Measurements from ENCODE around the gene IDI2.
"Not testable (repeated sequence)": the region's sequence is repeated elsewhere in the genome, so short reads cannot be mapped to it uniquely, and the experiment has no call there.

The IDI2 gene

DNA sequence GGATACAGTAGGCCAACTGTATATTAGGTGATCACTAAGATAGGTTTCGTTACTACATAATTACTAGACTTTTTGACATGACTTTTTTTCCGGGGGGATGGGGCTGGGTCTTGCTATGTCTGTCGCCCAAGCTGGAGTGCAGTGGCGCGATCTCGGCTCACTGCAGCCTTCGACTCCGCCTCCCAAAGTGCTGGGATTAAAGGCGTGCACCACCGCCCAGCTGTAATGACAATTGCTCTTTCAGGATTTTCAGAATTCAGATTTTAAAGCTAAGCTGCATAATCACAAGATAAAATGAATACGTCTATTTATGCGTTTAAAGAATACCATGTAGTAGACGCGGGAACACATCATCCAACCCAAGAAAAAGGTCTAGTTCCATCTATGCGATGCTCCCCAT, 22.3 kb upstream of the IDI2 start:
- DNase-seq (ENCODE audit: low read depth), result no peak

- no peak for DNase-seq (ENCODE audit: low read depth)
Measured at GRCh38 chr10:1045415-1045814, 19.8 kb upstream of the IDI2 start.

GRCh38 chr10:1044964-1045363, 19.3 kb upstream of the IDI2 start:
- no peak for DNase-seq (ENCODE audit: low read depth)

- DNase-seq (ENCODE audit: low read depth), result no peak
Measured at GRCh38 chr10:1044146-1044545, 18.5 kb upstream of the IDI2 start.

- DNase-seq (ENCODE audit: low read depth), result no peak
Measured at GRCh38 chr10:1043532-1043995, 17.9 kb upstream of the IDI2 start.

- DNase-seq (ENCODE audit: low read depth), result no peak
Measured at GRCh38 chr10:1041514-1041913, 15.9 kb upstream of the IDI2 start.

DNA sequence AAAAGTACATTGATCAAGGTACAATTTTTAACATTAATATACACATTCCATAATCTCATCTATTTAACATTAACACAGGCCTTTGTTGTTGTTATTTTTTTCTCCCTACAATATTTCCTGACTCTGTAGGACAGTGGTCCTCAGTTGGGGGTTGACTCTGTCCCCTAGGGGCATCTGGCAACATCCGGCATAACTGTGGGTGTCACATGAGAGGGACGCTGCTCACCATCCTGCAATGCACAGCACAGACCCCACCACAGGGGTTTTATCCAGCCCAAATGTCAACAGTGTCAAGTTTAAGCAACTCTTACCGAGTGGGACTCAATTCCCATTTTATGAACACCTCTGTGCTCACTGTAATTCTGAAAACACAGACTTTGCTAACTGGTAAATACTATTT, 14.5 kb upstream of the IDI2 start:
- no peak for DNase-seq (ENCODE audit: low read depth)

DNA sequence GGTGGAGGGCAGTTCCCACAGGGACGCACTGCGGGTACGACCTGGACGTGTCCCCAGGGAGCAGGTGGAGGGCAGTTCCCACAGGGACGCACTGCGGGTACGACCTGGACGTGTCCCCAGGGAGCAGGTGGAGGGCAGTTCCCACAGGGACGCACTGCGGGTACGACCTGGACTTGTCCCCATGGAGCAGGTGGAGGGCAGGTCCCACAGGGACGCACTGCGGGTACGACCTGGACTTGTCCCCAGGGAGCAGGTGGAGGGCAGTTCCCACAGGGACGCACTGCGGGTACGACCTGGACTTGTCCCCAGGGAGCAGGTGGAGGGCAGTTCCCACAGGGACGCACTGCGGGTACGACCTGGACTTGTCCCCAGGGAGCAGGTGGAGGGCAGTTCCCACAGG, 13.1 kb upstream of the IDI2 start:
- DNase-seq (ENCODE audit: low read depth), result not testable (repeated sequence)

GRCh38 chr10:1037098-1037497, 11.4 kb upstream of the IDI2 start:
- no peak for DNase-seq (ENCODE audit: low read depth)

DNA sequence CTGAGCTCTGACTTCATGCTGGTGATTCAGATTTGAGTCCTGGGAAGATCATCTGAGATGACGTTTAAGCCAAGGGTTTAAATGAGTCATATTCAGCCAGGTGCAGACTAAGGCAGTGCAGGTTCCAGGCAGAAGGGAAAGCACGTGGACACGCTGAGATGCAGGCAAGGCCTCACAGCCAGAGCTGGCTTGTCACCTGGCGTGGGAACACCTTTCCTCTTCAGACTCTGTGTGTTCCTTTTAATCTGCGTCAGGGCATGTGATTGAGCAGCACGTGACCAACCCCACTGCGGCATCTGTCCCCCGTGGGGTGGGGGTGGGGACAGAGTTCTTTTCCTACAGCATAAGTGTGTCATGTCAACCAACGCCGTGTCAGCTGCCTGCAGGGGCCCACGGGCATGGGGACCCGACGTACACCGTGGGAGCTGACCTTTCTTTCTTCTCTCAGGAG, 10.7 kb upstream of the IDI2 start:
- DNase-seq (ENCODE audit: low read depth), result no peak

DNA sequence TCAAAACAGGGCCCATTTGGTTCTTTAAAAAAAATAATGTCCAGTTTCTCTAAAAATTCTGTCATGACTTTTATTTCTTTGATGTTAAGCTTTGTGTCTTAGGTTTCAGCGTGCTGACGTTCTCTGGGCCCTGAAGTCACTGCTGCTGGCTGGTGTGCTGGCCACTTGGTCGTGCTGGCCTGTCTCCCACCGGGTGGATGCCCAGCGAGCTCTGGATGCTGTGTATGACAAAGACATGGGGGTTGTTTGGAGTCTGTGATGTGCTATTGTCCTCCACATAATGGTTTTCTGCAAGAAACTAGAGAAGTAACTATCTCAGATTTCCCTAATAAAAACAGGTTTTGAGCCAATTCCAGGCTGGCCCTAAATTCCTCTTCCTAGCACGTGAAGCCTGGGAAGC, 9.5 kb upstream of the IDI2 start:
- no peak for DNase-seq (ENCODE audit: low read depth)

- DNase-seq (ENCODE audit: low read depth), result peak; percentile 39
Measured at GRCh38 chr10:1034758-1035157, 9.1 kb upstream of the IDI2 start.

DNA sequence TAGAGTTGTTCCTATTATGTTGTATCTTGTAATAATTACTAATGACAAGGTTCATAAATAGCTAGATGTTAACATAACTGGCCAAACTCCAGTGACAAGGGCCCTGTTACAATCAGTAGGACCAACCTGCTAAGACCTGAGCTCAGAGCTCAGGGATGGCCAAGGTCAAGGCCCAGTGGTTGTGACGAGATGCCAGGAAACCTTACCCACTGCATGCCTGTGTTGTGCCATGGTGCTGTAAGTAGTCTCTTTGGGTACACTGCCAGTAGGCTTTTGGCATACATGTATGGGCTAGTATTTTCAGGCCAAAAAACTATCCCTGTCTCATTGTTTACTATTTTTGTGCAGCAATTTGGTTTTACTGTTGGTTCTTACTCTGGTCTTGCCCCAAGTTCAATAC, 7.9 kb upstream of the IDI2 start:
- DNase-seq (ENCODE audit: low read depth), result peak; percentile 56

DNA sequence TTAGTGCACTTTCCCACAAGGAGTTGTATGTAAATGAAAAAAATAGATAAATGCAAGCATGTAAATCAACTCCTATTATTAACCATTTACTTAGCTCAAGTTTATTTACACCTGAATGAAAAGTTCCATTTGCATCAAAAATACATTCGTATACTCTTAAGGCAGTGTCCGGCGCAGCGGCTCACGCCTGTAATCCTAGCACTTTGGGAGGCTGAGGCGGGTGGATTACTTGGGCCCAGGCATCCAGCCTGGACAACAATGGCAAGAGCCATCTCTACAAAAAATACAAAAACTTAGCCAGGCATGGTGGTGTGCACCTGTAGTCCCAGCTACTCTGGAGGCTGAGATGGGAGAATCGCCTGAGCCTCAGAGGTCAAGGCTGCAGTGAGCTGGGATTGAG, 4.2 kb upstream of the IDI2 start:
- no peak for DNase-seq (ENCODE audit: low read depth)

DNA sequence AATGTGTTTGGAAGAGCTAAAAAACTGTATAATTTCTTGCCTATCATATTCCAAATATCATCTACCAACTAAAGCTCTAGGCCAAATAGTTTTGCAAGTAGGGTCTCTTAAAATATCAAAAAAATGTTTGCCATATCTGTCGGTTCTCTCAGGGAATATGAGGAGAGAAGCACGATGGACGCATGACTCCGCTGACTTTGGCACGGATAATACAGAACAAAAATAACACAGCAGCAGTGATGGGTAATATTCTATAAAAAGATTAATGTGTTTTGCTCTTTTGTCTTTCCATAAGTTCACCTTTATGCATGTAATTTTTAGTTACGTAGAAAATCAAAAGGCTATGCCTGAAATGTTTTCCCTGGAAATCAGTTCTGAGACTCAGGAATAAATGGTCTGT, 919 bp upstream of the IDI2 start:
- DNase-seq (ENCODE audit: low read depth), result no peak

GRCh38 chr10:1024103-1024502, 1.6 kb downstream of the IDI2 start:
- DNase-seq (ENCODE audit: low read depth), result no peak

DNA sequence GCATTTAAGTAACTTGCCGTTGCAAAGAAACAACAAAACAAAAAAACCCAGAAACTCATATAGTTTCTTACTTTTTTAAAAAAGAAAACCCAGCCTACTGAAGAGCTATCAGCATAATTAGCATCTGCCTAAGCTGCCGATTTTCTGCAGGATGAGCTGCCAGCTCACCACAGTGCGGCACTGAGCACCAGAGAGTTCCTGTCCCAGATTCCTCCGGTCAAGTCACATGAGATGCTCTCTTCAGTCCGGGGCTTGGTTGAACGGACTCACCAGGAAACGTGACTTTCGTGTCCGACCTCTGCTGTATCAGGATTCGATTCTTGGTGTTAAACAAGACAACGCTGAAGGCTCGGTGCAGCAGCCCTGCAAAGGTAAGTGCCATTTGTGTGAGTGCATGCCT, 3.2 kb downstream of the IDI2 start:
- DNase-seq (ENCODE audit: low read depth), result no peak

DNA sequence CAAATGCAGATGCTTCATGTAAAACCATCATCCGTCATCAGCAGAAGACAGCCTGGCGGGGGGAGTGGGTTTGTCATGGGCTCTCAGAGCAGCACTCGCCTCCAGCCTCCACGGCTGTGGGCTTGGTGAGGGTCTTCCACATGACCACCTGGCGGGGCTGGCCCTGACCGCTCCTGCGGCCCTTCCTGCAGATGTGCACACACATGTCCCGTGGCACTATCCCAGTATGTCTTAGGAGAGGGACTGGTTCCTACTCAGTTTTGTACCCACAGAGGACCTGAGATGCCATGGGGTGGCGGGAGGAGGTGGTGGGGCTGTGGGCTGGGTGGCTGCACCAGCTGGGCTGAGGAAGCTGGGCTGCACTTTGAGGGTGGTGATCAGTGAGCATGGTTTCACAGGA, 4.7 kb downstream of the IDI2 start:
- DNase-seq (ENCODE audit: low read depth), result no peak

- DNase-seq (ENCODE audit: low read depth), result no peak
Measured at GRCh38 chr10:1020460-1020859, 5.2 kb downstream of the IDI2 start.

DNA sequence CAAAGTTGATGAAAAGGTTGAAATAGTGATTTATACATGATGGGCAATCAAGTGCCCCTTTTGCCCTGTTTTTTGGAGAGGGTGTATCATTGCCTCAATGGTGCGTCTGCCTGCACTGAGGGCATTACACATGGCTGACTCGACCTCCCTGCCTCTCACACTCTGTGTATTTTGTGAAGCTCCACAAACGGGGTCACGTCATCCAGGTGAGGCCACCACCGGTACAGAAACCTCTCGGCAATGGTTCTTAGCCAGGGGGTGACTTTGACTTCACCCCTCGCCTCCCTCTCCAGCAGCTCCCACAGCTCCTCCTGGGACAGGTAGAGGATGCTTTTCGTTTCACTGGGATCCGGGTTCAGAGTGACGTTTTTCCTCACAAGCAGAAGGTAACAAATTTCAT, 6.3 kb downstream of the IDI2 start:
- DNase-seq (ENCODE audit: low read depth), result no peak

GRCh38 chr10:1015688-1016087, 10.0 kb downstream of the IDI2 start:
- no peak for DNase-seq (ENCODE audit: low read depth)

DNA sequence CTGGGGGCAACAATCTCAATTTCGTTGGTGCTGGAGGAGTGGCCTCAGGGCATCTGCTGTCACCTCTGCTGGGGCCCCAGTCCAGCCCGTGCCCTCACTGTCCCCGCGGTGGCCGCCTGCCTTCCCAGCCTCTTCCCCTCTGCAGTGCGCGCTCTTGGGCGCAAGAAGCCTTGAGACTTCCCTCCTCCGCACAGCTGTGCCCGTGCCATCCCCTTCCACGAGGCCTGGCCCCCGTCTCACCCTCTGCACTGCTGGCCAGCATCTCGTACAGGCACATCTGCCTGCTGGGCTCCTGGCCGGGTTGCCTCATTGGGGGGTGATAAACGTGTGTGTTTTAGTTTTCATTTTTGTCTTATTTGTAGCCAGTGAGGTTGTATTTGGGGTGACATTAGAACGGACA, 14.0 kb downstream of the IDI2 start:
- DNase-seq (ENCODE audit: low read depth), result no peak

DNA sequence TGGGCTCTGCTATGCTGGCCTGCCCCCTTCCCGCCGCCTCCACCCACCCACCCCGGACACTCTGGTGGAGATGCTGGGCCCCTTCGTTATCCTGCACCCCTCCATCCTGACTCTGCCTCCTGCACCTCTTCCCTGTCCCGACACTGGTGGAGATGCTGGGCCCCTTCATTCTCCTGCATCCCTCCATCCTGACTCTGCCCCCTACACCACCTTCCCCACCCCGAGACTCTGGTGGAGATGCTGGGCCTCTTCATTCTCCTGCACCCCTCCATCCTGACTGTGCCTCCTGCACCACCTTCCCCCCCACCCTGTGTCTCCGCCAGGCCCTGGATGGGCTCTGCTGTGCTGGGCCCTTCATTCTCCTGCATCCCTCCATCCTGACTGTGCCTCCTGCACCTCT, 15.0 kb downstream of the IDI2 start:
- DNase-seq (ENCODE audit: low read depth), result no peak

GRCh38 chr10:1009947-1010346, 15.7 kb downstream of the IDI2 start:
- not testable (repeated sequence) for DNase-seq (ENCODE audit: low read depth)

GRCh38 chr10:1009071-1009494, 16.6 kb downstream of the IDI2 start:
- DNase-seq (ENCODE audit: low read depth), result no peak
